HEK293T (cell line): Measurements from ENCODE around the gene IKBKE.

ENCODE experiments used
- BHLHE40 ChIP-seq: fragments of 450-650 bp; IDR thresholded peaks from 2 replicates; pipeline ENCODE4 v1.6.1; 2016; ENCODE audit warnings: mild to moderate bottlenecking, moderate library complexity, borderline replicate concordance
- CTBP1 ChIP-seq: fragments of 450-650 bp; IDR thresholded peaks from 2 replicates; pipeline ENCODE4 v1.6.1; 2016; ENCODE audit warnings: borderline replicate concordance
- ELF4 ChIP-seq: fragments of 450-650 bp; IDR thresholded peaks from 2 replicates; pipeline ENCODE4 v1.6.1; 2017; ENCODE audit warnings: antibody characterized with exemption
- FOXK2 ChIP-seq: fragments of 450-650 bp; IDR thresholded peaks from 2 replicates; pipeline ENCODE4 v1.6.1; 2016; ENCODE audit warnings: mild to moderate bottlenecking
- HDGF ChIP-seq: fragments of 450-650 bp; IDR thresholded peaks from 2 replicates; pipeline ENCODE4 v1.6.1; 2017; ENCODE audit warnings: antibody characterized with exemption, borderline replicate concordance

GRCh38 chr1:206495493-206496046 lies 25.3 kb downstream of the IKBKE start:
- TF ChIP-seq HDGF: no peak
- TF ChIP-seq CTBP1: no peak
- no peak for TF ChIP-seq FOXK2
- no peak for TF ChIP-seq BHLHE40
- no peak for TF ChIP-seq ELF4
